GM18505 (cell line): ENCODE data around the gene CD1B.

Source experiments
- ATAC-seq: cut with Tn5 transposase; IDR thresholded peaks from one replicate; pipeline ENCODE4 v1.9.1; 2021; ENCODE audit not compliant: unreplicated experiment
- POLR2A ChIP-seq: IDR thresholded peaks from 4 replicates; pipeline ENCODE4 v1.6.1; 2011; ENCODE audit warnings: borderline replicate concordance; ENCODE audit not compliant: insufficient read depth, insufficient read length; ENCODE audit errors: extremely low read depth

CD1B gene

GRCh38 chr1:158335213-158335532 lies 3.8 kb upstream of the CD1B start:
- no peak for TF ChIP-seq POLR2A
- ATAC-seq, result no peak

GRCh38 chr1:158334526-158335212 lies 3.3 kb upstream of the CD1B start:
- TF ChIP-seq POLR2A, result no peak
- no peak for ATAC-seq

- TF ChIP-seq POLR2A, result no peak
- no peak for ATAC-seq
These were observed 2.2 kb upstream of the CD1B start for GRCh38 chr1:158333405-158334155.

GRCh38 chr1:158331106-158331425 lies 265 bp downstream of the CD1B start:
- no peak for TF ChIP-seq POLR2A
- no peak for ATAC-seq

GRCh38 chr1:158330391-158331105 lies 783 bp downstream of the CD1B start:
- no peak for ATAC-seq

GRCh38 chr1:158329733-158330132 lies 1.6 kb downstream of the CD1B start:
- no peak for ATAC-seq
- TF ChIP-seq POLR2A, result no peak

More at GRCh38 chr1:158330391-158331105, 783 bp downstream of the CD1B start:
- TF ChIP-seq POLR2A, result no peak

- no peak for TF ChIP-seq POLR2A
- ATAC-seq, result no peak
These were observed 2.0 kb downstream of the CD1B start for GRCh38 chr1:158329300-158329699.

GRCh38 chr1:158328426-158328825 lies 2.9 kb downstream of the CD1B start:
- no peak for ATAC-seq
- no peak for TF ChIP-seq POLR2A

- ATAC-seq, result no peak
- no peak for TF ChIP-seq POLR2A
These were observed 3.9 kb downstream of the CD1B start for GRCh38 chr1:158327481-158327880.

GRCh38 chr1:158324395-158324794 lies 6.9 kb downstream of the CD1B start:
- no peak for TF ChIP-seq POLR2A
- ATAC-seq, result no peak

GRCh38 chr1:158323866-158324265 lies 7.5 kb downstream of the CD1B start:
- no peak for TF ChIP-seq POLR2A
- no peak for ATAC-seq

GRCh38 chr1:158311066-158311465 lies 20.3 kb downstream of the CD1B start:
- no peak for ATAC-seq
- no peak for TF ChIP-seq POLR2A

- no peak for ATAC-seq
- no peak for TF ChIP-seq POLR2A
These were observed 20.7 kb downstream of the CD1B start for GRCh38 chr1:158310623-158311022.

- no peak for ATAC-seq
- no peak for TF ChIP-seq POLR2A
These were observed 35.5 kb downstream of the CD1B start for GRCh38 chr1:158295791-158296190.
